Vagina (tissue), 2 donors: ENCODE results near the gene CSTPP1. TPM values are rescaled to one million over a fixed set of nuclear protein-coding genes. Genes with fewer than 3 reads are reported as not detected.
A peak's percentile ranks its signal among the peaks of the same experiment; 100 is the strongest.

ENCODE experiments used
- DNase-seq, 2 donors: peaks; one replicate each; pipeline ENCODE4 v3.0.0-alpha.2; 2017; ENCODE audit errors: extremely low spot score in 2 of 2
- H3K27ac ChIP-seq: fragments of 200-600 bp; sonication (generic); one replicate; pipeline ENCODE4 v1.5.1; 2019
- H3K27me3 ChIP-seq: fragments of 200-600 bp; sonication (generic); one replicate; pipeline ENCODE4 v1.5.1; 2019
- H3K36me3 ChIP-seq, 2 donors: fragments of 200-600 bp; sonication (generic); one replicate each; pipeline ENCODE4 v1.5.1; 2017 to 2019
- H3K4me1 ChIP-seq: fragments of 200-600 bp; sonication (generic); one replicate; pipeline ENCODE4 v1.5.1; 2019
- H3K4me3 ChIP-seq, 2 donors: fragments of 200-600 bp; sonication (generic); 1 replicate in 1 of 2; 2 replicates in 1 of 2; pipeline ENCODE4 v1.5.1; 2016 to 2019
- H3K9me3 ChIP-seq: fragments of 200-600 bp; sonication (generic); one replicate; pipeline ENCODE4 v1.5.1; 2019
- CTCF ChIP-seq, 3 experiments: fragments of 450-650 bp in 2 of 3; fragments of 200-600 bp in 1 of 3; sonication (generic) in 1 of 3; IDR thresholded peaks; one replicate each; pipeline ENCODE4 v1.5.1; 2017 to 2019; ENCODE audit warnings: antibody characterized with exemption in 3 of 3, mild to moderate bottlenecking in 2 of 3, moderate library complexity in 2 of 3
- POLR2A ChIP-seq, 2 donors: fragments of 450-650 bp; IDR thresholded peaks; one replicate each; pipeline ENCODE4 v1.6.1; 2017; ENCODE audit warnings: antibody characterized with exemption in 2 of 2, mild to moderate bottlenecking in 2 of 2, moderate library complexity in 2 of 2
- POLR2AphosphoS5 ChIP-seq, 2 donors: sonication (generic); formaldehyde crosslinking; IDR thresholded peaks; one replicate each; pipeline ENCODE4 v1.9.0; 2017; ENCODE audit warnings: antibody characterized with exemption in 2 of 2, mild to moderate bottlenecking in 2 of 2, low read depth in 1 of 2; ENCODE audit not compliant: insufficient read depth in 1 of 2
- intact Hi-C: fragments of 100-400 bp; cut with DNase I; formaldehyde crosslinking; loops from one replicate; pipeline ENCODE4 v1.15.1; 2023
- total RNA-seq: library from RNA; depleted of rRNA; stranded (reverse); fragments of >200 nt; gene quantifications from one replicate; pipeline ENCODE4 v1.2.3, GENCODE V29; 2016

CSTPP1 gene
- total RNA-seq, 1 donor from 2014 or later: 30.7 TPM

GRCh38 chr11:47171061-47171838 lies 234.7 kb downstream of the CSTPP1 start:
- no peak overlapping the region for H3K4me3 ChIP-seq
- no peaks in the 10 kb centered on the region for H3K9me3 ChIP-seq
- no peak overlapping the region for H3K27ac ChIP-seq
- intact Hi-C loops: no loop called here
- no peaks in the 10 kb centered on the region for H3K27me3 ChIP-seq
- peaks cover 6 to 83% of the 10 kb centered on the region in 2 donors for H3K36me3 ChIP-seq
- TF ChIP-seq POLR2AphosphoS5 (IDR thresholded peaks at IDR 0.05; ENCODE audit: insufficient read depth in 1 of 2, low read depth in 1 of 2) (no peak), POLR2A (IDR thresholded peaks at IDR 0.05) (no peak), CTCF (IDR thresholded peaks at IDR 0.05) (no peak)
- peaks cover 49% of the 10 kb centered on the region for H3K4me1 ChIP-seq
- no peak for DNase-seq

GRCh38 chr11:47171856-47172255 lies 235.3 kb downstream of the CSTPP1 start:
- peaks cover 0 to 77% of the 10 kb centered on the region in 2 donors for H3K36me3 ChIP-seq

GRCh38 chr11:47172740-47173336 lies 236.3 kb downstream of the CSTPP1 start:
- intact Hi-C loops: no loop called here
- peaks cover 0 to 67% of the 10 kb centered on the region in 2 donors for H3K36me3 ChIP-seq
- peaks cover 55% of the 10 kb centered on the region for H3K4me1 ChIP-seq
- no peak for TF ChIP-seq POLR2AphosphoS5 (IDR thresholded peaks at IDR 0.05; ENCODE audit: insufficient read depth in 1 of 2, low read depth in 1 of 2)
- no peak for TF ChIP-seq CTCF (IDR thresholded peaks at IDR 0.05)
- DNase-seq: no peak
- no peak overlapping the region for H3K4me3 ChIP-seq
- no peaks in the 10 kb centered on the region for H3K27me3 ChIP-seq
- no peaks in the 10 kb centered on the region for H3K9me3 ChIP-seq
- no peak overlapping the region for H3K27ac ChIP-seq

More at GRCh38 chr11:47171856-47172255, 235.3 kb downstream of the CSTPP1 start:
- Histone ChIP-seq H3K4me3 (no peak overlapping the region), H3K9me3 (no peaks in the 10 kb centered on the region), H3K4me1 (peaks cover 49% of the 10 kb centered on the region), H3K27me3 (no peaks in the 10 kb centered on the region), H3K27ac (no peak overlapping the region)
- no peak for TF ChIP-seq CTCF (IDR thresholded peaks at IDR 0.05)
- no peak for TF ChIP-seq POLR2AphosphoS5 (IDR thresholded peaks at IDR 0.05; ENCODE audit: insufficient read depth in 1 of 2, low read depth in 1 of 2)
- no peak for TF ChIP-seq POLR2A (IDR thresholded peaks at IDR 0.05)
- intact Hi-C loops: no loop called here
- no peak for DNase-seq

GRCh38 chr11:47175746-47176327 lies 239.3 kb downstream of the CSTPP1 start:
- Histone ChIP-seq H3K4me1 (peaks cover 59% of the 10 kb centered on the region), H3K36me3 (peaks cover 0 to 49% of the 10 kb centered on the region in 2 donors), H3K27me3 (no peaks in the 10 kb centered on the region), H3K9me3 (no peaks in the 10 kb centered on the region), H3K4me3 (peak overlapping the region; percentile 81 to 96), H3K27ac (peak overlapping the region; percentile 98)
- intact Hi-C loops: loop anchor here (5.0 kb wide), 3 partner anchors 36 to 176 kb away; partner anchors contain the start of genes DDB2, MYBPC3 and NR1H3
- DNase-seq: no peak
- TF ChIP-seq POLR2AphosphoS5 (IDR thresholded peaks at IDR 0.05; ENCODE audit: insufficient read depth in 1 of 2, low read depth in 1 of 2): no peak
- no peak for TF ChIP-seq CTCF (IDR thresholded peaks at IDR 0.05)
- no peak for TF ChIP-seq POLR2A (IDR thresholded peaks at IDR 0.05)
